ENCODE results near the gene PCDHGA2.
A peak's percentile ranks its signal among the peaks of the same experiment; 100 is the strongest.

PCDHGA2 gene

DNA sequence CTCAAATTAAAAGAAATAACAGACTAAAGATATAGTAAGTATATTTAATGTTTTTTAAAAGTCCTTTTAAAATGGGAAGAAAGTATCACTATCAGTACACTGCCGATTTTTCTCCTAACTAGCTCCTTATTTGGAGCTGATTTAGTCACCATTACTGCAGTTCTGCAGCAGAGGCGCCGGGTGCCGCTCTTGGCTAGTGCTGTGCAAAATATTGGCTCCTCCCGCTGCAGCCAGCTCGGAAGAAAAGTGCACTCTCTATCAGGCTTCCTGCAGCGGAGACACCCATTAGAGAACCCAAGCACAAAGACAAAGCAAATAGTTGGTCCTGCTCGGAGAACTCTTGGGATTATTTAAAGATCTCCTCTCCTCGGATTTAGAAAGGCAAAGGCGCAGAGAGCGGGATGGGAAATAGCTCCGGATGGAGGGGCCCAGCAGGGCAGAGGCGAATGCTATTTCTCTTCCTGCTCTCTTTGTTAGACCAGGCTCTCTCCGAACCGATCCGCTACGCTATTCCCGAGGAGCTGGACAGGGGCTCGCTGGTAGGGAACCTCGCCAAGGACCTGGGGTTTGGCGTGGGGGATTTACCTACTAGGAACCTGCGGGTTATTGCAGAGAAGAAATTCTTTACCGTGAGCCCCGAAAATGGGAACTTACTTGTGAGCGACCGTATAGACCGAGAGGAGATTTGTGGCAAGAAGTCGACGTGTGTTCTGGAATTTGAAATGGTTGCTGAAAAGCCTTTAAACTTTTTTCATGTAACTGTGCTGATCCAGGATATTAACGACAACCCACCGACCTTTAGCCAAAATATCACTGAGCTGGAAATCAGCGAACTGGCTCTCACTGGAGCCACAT lies 31.7 kb downstream of the PCDHGA2 start, which contains the start of gene PCDHGB3:
PCDHGB3 (plus strand) TSS at position 249 of the 855 bp plus-strand sequence; CDS start at position 402, 153 bp downstream.
- TF ChIP-seq, protein P1, sequence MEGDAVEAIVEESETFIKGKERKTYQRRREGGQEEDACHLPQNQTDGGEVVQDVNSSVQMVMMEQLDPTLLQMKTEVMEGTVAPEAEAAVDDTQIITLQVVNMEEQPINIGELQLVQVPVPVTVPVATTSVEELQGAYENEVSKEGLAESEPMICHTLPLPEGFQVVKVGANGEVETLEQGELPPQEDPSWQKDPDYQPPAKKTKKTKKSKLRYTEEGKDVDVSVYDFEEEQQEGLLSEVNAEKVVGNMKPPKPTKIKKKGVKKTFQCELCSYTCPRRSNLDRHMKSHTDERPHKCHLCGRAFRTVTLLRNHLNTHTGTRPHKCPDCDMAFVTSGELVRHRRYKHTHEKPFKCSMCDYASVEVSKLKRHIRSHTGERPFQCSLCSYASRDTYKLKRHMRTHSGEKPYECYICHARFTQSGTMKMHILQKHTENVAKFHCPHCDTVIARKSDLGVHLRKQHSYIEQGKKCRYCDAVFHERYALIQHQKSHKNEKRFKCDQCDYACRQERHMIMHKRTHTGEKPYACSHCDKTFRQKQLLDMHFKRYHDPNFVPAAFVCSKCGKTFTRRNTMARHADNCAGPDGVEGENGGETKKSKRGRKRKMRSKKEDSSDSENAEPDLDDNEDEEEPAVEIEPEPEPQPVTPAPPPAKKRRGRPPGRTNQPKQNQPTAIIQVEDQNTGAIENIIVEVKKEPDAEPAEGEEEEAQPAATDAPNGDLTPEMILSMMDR (IDR thresholded peaks at IDR 0.05), result no peak

DNA sequence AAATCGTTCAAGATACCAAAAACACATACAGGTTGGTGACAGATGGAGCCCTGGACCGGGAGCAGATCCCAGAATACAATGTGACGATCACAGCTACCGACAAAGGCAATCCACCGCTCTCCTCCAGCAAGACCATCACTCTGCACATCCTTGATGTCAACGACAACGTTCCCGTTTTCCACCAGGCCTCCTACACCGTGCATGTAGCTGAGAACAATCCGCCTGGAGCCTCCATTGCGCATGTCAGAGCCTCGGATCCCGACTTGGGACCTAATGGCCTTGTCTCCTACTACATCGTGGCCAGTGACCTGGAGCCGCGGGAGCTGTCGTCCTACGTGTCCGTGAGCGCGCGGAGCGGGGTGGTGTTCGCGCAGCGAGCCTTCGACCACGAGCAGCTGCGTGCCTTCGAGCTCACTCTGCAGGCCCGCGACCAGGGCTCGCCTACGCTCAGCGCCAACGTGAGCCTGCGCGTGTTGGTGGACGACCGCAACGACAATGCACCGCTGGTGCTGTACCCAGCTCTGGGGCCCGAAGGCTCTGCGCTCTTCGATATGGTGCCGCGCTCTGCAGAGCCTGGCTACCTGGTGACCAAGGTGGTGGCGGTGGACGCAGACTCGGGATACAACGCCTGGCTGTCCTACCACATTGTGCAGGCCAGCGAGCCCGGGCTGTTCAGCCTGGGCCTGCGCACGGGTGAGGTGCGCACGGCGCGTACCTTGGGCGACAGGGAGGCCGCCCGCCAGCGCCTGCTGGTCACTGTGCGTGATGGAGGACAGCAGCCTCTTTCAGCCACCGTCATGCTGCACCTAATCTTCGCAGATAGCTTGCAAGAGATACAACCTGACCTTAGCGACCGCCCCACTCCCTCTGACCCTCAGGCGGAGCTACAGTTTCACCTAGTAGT lies 33.3 kb downstream of the PCDHGA2 start:
- TF ChIP-seq, protein P1 (IDR thresholded peaks at IDR 0.05), result no peak

DNA sequence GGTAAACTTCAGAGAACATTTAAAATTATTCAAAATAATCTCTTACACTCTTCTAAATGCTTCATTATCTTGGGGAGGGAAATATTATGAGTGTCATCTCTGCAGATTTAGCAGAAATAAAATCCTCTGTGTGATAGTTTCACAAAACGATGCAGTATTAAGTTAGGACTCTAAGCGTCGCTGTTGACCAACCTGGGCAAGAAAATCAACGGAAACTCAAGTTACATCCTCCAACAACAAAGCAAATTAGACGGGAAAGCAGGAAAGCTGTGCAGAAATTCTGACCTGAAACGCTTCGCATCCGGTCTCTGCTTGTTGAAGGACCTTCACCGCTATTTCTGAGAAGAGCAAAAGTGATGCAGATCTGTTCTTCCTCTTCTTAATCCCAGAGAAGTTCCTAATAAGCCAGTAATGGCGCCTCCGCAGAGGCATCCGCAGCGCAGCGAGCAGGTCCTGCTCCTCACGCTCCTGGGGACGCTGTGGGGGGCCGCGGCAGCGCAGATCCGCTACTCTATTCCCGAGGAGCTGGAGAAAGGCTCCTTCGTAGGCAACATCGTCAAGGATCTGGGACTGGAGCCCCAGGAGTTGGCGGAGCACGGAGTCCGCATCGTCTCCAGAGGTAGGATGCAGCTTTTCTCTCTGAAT lies 35.2 kb downstream of the PCDHGA2 start, which contains the start of gene PCDHGA6:
PCDHGA6 (plus strand) TSS at position 219 of the 645 bp plus-strand sequence; CDS start at position 412, 193 bp downstream.
- TF ChIP-seq, protein P1 (IDR thresholded peaks at IDR 0.05), result peak; percentile 27; the same call in 1 of the 2 replicates

DNA sequence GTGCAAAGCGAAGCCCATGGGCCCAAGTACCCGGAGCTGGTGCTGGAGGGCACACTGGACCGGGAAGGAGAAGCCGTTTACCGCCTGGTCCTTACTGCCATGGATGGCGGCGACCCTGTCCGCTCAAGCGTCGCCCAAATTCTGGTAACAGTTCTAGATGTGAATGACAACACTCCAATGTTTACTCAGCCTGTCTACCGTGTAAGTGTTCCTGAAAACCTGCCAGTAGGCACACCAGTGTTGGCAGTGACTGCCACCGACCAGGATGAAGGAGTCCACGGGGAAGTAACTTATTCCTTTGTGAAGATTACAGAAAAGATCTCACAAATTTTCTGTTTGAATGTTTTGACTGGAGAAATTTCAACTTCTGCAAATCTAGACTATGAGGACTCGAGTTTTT lies 36.1 kb downstream of the PCDHGA2 start:
- TF ChIP-seq, protein P1 (IDR thresholded peaks at IDR 0.05), result no peak

DNA sequence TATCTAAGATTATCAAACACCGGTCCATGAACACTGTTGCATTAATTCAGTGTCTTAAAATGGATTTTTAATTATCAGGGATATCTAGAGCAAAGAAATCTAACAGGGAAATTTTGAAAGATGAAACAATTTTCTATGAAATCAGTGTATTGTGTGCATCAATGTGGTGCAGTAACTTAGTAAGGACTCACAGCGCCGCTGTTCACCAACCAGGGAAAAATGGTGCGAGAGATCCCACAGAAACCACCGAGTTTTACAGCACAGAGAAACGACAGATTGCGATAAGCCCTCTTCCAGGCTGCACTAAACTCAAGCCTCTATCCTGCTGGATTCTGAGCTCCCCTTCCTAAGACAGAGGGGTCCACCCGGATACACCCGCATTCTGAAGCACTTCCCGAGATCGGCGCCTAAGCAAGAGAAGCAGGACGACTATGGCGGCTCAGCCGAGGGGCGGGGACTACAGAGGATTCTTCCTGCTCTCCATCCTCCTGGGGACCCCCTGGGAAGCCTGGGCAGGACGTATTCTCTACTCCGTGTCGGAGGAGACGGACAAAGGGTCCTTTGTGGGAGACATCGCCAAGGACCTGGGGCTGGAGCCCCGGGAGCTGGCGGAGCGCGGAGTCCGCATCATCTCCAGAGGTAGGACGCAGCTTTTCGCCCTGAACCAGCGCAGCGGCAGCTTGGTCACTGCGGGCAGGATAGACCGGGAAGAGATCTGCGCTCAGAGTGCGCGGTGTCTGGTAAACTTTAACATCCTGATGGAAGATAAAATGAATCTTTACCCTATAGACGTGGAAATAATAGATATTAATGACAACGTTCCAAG lies 44.1 kb downstream of the PCDHGA2 start, which contains the start of gene PCDHGA7:
PCDHGA7 (plus strand) TSS at position 274 of the 826 bp plus-strand sequence; CDS start at position 432, 158 bp downstream.
- TF ChIP-seq, protein P1 (IDR thresholded peaks at IDR 0.05), result peak; percentile 46

DNA sequence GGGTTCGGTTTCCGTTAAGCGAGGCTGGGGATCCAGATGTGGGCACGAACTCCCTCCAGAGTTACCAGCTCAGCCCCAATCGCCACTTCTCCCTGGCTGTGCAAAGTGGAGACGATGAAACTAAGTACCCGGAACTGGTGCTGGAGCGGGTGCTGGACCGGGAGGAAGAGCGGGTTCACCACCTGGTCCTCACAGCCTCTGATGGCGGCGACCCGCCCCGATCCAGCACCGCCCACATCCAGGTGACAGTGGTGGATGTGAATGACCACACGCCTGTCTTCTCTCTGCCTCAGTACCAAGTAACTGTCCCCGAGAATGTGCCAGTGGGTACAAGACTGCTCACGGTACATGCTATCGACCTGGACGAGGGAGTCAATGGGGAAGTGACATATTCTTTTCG lies 44.8 kb downstream of the PCDHGA2 start:
- TF ChIP-seq, protein P1 (IDR thresholded peaks at IDR 0.05), result no peak

Data from LNCAP (cell line).